Measurements from ENCODE around the gene MPO. TPM values are rescaled to one million over a fixed set of nuclear protein-coding genes. Genes with fewer than 3 reads are reported as not detected.

MPO gene
- total and polyA plus RNA-seq, 2 of the 8 experiments (the other 6 are each of a cell fraction or from before 2014, with no cell fraction given): 0.06 to 0.74 TPM

GRCh38 chr17:58322581-58323185 is 41.9 kb upstream of the MPO start:
- Histone ChIP-seq H3K4ac (replicated peaks; ENCODE audit: insufficient read length, low read depth, low read length) (no peak overlapping the region), H4K8ac (ENCODE audit: extremely low read depth, insufficient read depth, low read length) (peak overlapping the region; percentile 79), H3K9ac (replicated peaks in 1 of 4; ENCODE audit: extremely low read depth in 1 of 4, low read depth in 3 of 4, low read length in 3 of 4) (no peak overlapping the region), H3K18ac (ENCODE audit: extremely low read depth, low read length) (no peak overlapping the region), H4K5ac (ENCODE audit: insufficient read length, low read depth, low read length) (no peak overlapping the region), H4K91ac (replicated peaks; ENCODE audit: insufficient read length, low read length) (no peak overlapping the region), H3K4me2 (ENCODE audit: insufficient read depth in 1 of 2, low read depth in 2 of 2, low read length in 2 of 2) (0 out of 4 replicates have a peak overlapping the region, but pooled peaks of 1 of the 2 experiments have one; percentile 99), H3K14ac (ENCODE audit: insufficient read length) (no peak overlapping the region), H2BK120ac (replicated peaks; ENCODE audit: low read depth, low read length) (no peak overlapping the region), H4K20me1 (replicated peaks in 1 of 2; ENCODE audit: control insufficient read depth in 1 of 2, insufficient read depth in 2 of 2, low read length in 2 of 2) (no peaks in the 10 kb centered on the region), H2AFZ (ENCODE audit: low read length) (no peak overlapping the region), H2AK5ac (ENCODE audit: low read depth, low read length) (no peak overlapping the region), H3K27me3 (replicated peaks in 1 of 4; ENCODE audit: control insufficient read depth in 3 of 4, extremely low read depth in 1 of 4, insufficient read depth in 3 of 4, low read length in 3 of 4) (peaks cover 0 to 20% (median 12%) of the 10 kb centered on the region in 4 experiments; a peak in 5 of 7 replicates), H2BK15ac (ENCODE audit: low read length) (no peak overlapping the region), H2BK12ac (ENCODE audit: low read depth, low read length) (no peak overlapping the region), H3K4me1 (replicated peaks in 1 of 4; ENCODE audit: control insufficient read depth in 3 of 4, insufficient read depth in 4 of 4, low read length in 3 of 4) (peaks cover 0 to 19% (median 14%) of the 10 kb centered on the region in 4 experiments; a peak in 6 of 7 replicates), H3K56ac (replicated peaks; ENCODE audit: insufficient read length, low read depth, low read length) (no peak overlapping the region), H2BK20ac (ENCODE audit: low read length) (no peak overlapping the region), H3K4me3 (ENCODE audit: extremely low read depth in 1 of 4, insufficient read depth in 2 of 4, low read depth in 3 of 4, low read length in 4 of 4) (no peak overlapping the region), H2BK5ac (ENCODE audit: low read depth, low read length) (no peak overlapping the region; the same call in 1 of the 2 replicates), H3K9me3 (ENCODE audit: insufficient read depth in 2 of 2, low read depth in 1 of 2, low read length in 1 of 2) (no peaks in the 10 kb centered on the region), H3K23ac (ENCODE audit: insufficient read length) (no peak overlapping the region), H3K79me2 (ENCODE audit: control insufficient read depth in 1 of 2, insufficient read depth in 2 of 2, low read length in 2 of 2) (no peaks in the 10 kb centered on the region), H3K23me2 (ENCODE audit: low read depth, low read length) (peaks cover 12% of the 10 kb centered on the region), H3K36me3 (ENCODE audit: control insufficient read depth in 2 of 4, insufficient read depth in 4 of 4, low read length in 3 of 4) (no peaks in the 10 kb centered on the region), H3K79me1 (ENCODE audit: low read depth, low read length) (no peaks in the 10 kb centered on the region), H3K27ac (ENCODE audit: low read depth, low read length) (no peak overlapping the region)
- WGBS, 2 experiments (ENCODE audit: extremely low coverage in 1 of 2, insufficient coverage in 1 of 2, insufficient read length in 1 of 2, insufficient replicate concordance in 2 of 2, low coverage in 1 of 2, low lambda C conversion rate in 2 of 2, missing lambda C conversion rate in 1 of 2): 86% methylated on average over 9 of the region's 9 CpGs; no CpG with 5 or more reads in 1 of the 2 experiments
- ChIA-PET CTCF (ENCODE audit: partially characterized antibody) (interaction anchor here (1.1 to 21.9 kb wide), 9 partner anchors 9 to 127 kb away, joined by 3 to 384 read pairs (median 4); partner anchors contain the start of gene SUPT4H1), POLR2A (ENCODE audit: partially characterized antibody) (interaction anchor here (1.2 to 7.9 kb wide), 6 partner anchors 15 to 92 kb away, joined by 3 to 66 read pairs (median 5); partner anchors contain the start of gene SUPT4H1)
- DNase-seq (ENCODE audit: low read depth in 1 of 2, low spot score in 2 of 2) (no peak), FAIRE-seq (no peak)
- no peak for TF ChIP-seq JUN (IDR thresholded peaks at IDR 0.05; ENCODE audit: low read depth, low read length)
- TF ChIP-seq, protein P1, sequence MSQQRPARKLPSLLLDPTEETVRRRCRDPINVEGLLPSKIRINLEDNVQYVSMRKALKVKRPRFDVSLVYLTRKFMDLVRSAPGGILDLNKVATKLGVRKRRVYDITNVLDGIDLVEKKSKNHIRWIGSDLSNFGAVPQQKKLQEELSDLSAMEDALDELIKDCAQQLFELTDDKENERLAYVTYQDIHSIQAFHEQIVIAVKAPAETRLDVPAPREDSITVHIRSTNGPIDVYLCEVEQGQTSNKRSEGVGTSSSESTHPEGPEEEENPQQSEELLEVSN (IDR thresholded peaks at IDR 0.05): no peak
- no peak for TF ChIP-seq CHD2 (IDR thresholded peaks at IDR 0.05; ENCODE audit: low read length)
- TF ChIP-seq GABPA (IDR thresholded peaks at IDR 0.05; ENCODE audit: borderline replicate concordance, insufficient read depth, low read length): no peak
- no peak for TF ChIP-seq SIRT6 (IDR thresholded peaks at IDR 0.05; ENCODE audit: low read length)
- no peak for TF ChIP-seq POLR2A (IDR thresholded peaks at IDR 0.05; ENCODE audit: control extremely low read depth in 1 of 2, low read depth in 2 of 2, low read length in 2 of 2)
- no peak for TF ChIP-seq CHD1 (IDR thresholded peaks at IDR 0.05; ENCODE audit: low read depth, low read length)
- TF ChIP-seq SRF (IDR thresholded peaks at IDR 0.05; ENCODE audit: low read depth, low read length): no peak
- no peak for TF ChIP-seq GTF2F1 (IDR thresholded peaks at IDR 0.05; ENCODE audit: borderline replicate concordance, low read depth, low read length)
- TF ChIP-seq SIX5 (IDR thresholded peaks at IDR 0.05; ENCODE audit: low read depth, low read length): no peak
